Kidney (tissue), 14 donors: ENCODE measurements around the gene METTL25B. TPM values are rescaled to one million over a fixed set of nuclear protein-coding genes. Genes with fewer than 3 reads are reported as not detected.

ENCODE experiments used
- DNase-seq, 5 donors: peaks; one replicate each; pipeline ENCODE4 v3.0.0-alpha.2; 2013 to 2020
- FAIRE-seq: peaks from 2 replicates; lab custom pipeline; 2012; peaks lifted over from hg19 to GRCh38; lab: Jason Lieb, UNC
- H3K27ac ChIP-seq, 2 donors: one replicate each; pipeline ENCODE4 v1.7.0; 2013; ENCODE audit warnings: low read depth in 2 of 2, low read length in 2 of 2, inconsistent platforms in 1 of 2
- H3K27me3 ChIP-seq: one replicate; pipeline ENCODE4 v1.7.1; 2013; ENCODE audit warnings: low read length, inconsistent platforms; ENCODE audit not compliant: control insufficient read depth, insufficient read depth
- H3K36me3 ChIP-seq, 3 donors: one replicate each; pipeline versions ENCODE4 v1.7.0 to v1.7.1; 2013; ENCODE audit warnings: low read length in 3 of 3, control low read depth in 1 of 3, inconsistent platforms in 1 of 3; ENCODE audit not compliant: insufficient read depth in 3 of 3, control insufficient read depth in 2 of 3
- H3K4me1 ChIP-seq, 3 donors: one replicate each; pipeline versions ENCODE4 v1.7.0 to v1.7.1; 2013; ENCODE audit warnings: low read length in 3 of 3, inconsistent platforms in 1 of 3, low read depth in 1 of 3; ENCODE audit not compliant: control insufficient read depth in 2 of 3, insufficient read depth in 2 of 3
- H3K4me3 ChIP-seq, 3 donors: one replicate each; pipeline versions ENCODE4 v1.7.0 to v1.8.1; 2013; ENCODE audit warnings: low read length in 3 of 3, control low read depth in 1 of 3, inconsistent platforms in 1 of 3
- H3K9ac ChIP-seq, 3 donors: one replicate each; pipeline versions ENCODE4 v1.7.0 to v1.7.1; 2013; ENCODE audit warnings: low read length in 3 of 3, control low read depth in 1 of 3, inconsistent platforms in 1 of 3
- H3K9me3 ChIP-seq, 3 donors: one replicate each; pipeline versions ENCODE4 v1.7.0 to v1.7.1; 2013; ENCODE audit warnings: low read length in 3 of 3, control low read depth in 1 of 3, inconsistent platforms in 1 of 3; ENCODE audit not compliant: control insufficient read depth in 2 of 3, insufficient read depth in 1 of 3
- intact Hi-C: fragments of 100-400 bp; cut with DNase I; formaldehyde crosslinking; loops from one replicate; pipeline ENCODE4 v1.11.1; 2022
- polyA plus RNA-seq: library from polyadenylated mRNA; stranded (reverse); fragments of 350-450 nt; fragmentation: Illumina TruSeq; extraction: RNeasy Lipid Tissue Mini Kit (QIAGEN cat#74804); gene quantifications from one replicate; pipeline ENCODE4 v1.2.3, GENCODE V29; 2014; ENCODE audit warnings: low read depth, low replicate concordance; ENCODE audit not compliant: insufficient read depth
- total RNA-seq: library from RNA; stranded (reverse); fragmentation: NEBNext Ultra II Directional; extraction: Animal tissue kit (Norgen Biotek cat#: 25700); gene quantifications from one replicate; pipeline ENCODE4 v1.2.1, GENCODE V29; 2021
- TF ChIP-seq, protein P1 (sequence below): IDR thresholded peaks from 3 replicates; pipeline ENCODE4 v1.5.1; 2012; ENCODE audit warnings: mild to moderate bottlenecking, moderate library complexity, borderline replicate concordance; ENCODE audit not compliant: insufficient read depth; ENCODE audit errors: extremely low read depth
- donor health status: control.
- donor health status: control.
- donor health status: control.
- donor health status: control.
- donor health status: control.
- donor health status: DM: yes; HTN: yes; CAD: no.
- donor health status: Normal renal cell carcinoma (clear cell type).

Gene METTL25B
- total and polyA plus RNA-seq, 2 donors from 2014 or later: 29.4 to 35.2 TPM

- FAIRE-seq: no peak
- peak in 2 of 5 donors; percentile 90 to 91 for DNase-seq
- Histone ChIP-seq H3K27me3 (no peaks in the 10 kb centered on the region), H3K27ac (no peak overlapping the region), H3K4me1 (peaks cover 0 to 12% (median 6%) of the 10 kb centered on the region in 3 donors), H3K4me3 (peak overlapping the region in 1 of 3 donors; percentile 42), H3K36me3 (no peaks in the 10 kb centered on the region), H3K9ac (no peak overlapping the region), H3K9me3 (no peaks in the 10 kb centered on the region)
- intact Hi-C loops: no loop called here
- TF ChIP-seq, protein P1, sequence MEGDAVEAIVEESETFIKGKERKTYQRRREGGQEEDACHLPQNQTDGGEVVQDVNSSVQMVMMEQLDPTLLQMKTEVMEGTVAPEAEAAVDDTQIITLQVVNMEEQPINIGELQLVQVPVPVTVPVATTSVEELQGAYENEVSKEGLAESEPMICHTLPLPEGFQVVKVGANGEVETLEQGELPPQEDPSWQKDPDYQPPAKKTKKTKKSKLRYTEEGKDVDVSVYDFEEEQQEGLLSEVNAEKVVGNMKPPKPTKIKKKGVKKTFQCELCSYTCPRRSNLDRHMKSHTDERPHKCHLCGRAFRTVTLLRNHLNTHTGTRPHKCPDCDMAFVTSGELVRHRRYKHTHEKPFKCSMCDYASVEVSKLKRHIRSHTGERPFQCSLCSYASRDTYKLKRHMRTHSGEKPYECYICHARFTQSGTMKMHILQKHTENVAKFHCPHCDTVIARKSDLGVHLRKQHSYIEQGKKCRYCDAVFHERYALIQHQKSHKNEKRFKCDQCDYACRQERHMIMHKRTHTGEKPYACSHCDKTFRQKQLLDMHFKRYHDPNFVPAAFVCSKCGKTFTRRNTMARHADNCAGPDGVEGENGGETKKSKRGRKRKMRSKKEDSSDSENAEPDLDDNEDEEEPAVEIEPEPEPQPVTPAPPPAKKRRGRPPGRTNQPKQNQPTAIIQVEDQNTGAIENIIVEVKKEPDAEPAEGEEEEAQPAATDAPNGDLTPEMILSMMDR: no peak
Measured at GRCh38 chr1:156689953-156690674, 38.2 kb upstream of the METTL25B start.

DNA sequence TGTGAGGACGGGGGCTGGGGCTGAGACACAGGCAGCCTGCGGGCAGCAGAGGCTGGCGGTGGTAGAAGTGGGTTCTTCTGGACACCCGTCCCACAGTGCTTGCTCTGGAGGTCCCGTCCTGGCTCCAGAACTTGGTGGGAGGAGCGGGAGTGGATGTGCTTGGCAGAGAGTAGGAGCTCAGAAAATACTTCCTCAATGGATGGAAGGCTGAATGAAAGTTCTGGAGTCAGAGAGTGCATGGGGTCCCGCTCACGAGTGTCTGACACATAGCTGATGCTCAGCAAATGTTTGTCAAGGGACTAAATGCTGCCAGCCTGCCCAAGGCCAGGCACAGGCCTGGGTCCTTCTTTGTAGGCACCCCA lies 37.6 kb upstream of the METTL25B start:
- intact Hi-C loops: no loop called here
- H3K4me3 ChIP-seq: no peak overlapping the region
- no peak overlapping the region for H3K27ac ChIP-seq
- H3K27me3 ChIP-seq: no peaks in the 10 kb centered on the region
- H3K9me3 ChIP-seq: no peaks in the 10 kb centered on the region
- H3K36me3 ChIP-seq: no peaks in the 10 kb centered on the region
- FAIRE-seq: no peak
- H3K4me1 ChIP-seq: peaks cover 0 to 12% (median 6%) of the 10 kb centered on the region in 3 donors
- TF ChIP-seq, protein P1: no peak
- no peak for DNase-seq
- no peak overlapping the region for H3K9ac ChIP-seq

- FAIRE-seq (no peak), DNase-seq (peak in 1 of 5 donors; percentile 67)
- H3K27ac ChIP-seq: no peak overlapping the region
- H3K4me3 ChIP-seq: no peak overlapping the region
- no peaks in the 10 kb centered on the region for H3K9me3 ChIP-seq
- intact Hi-C loops: no loop called here
- H3K36me3 ChIP-seq: no peaks in the 10 kb centered on the region
- no peak overlapping the region for H3K9ac ChIP-seq
- TF ChIP-seq, protein P1: no peak
- H3K27me3 ChIP-seq: no peaks in the 10 kb centered on the region
- H3K4me1 ChIP-seq: peaks cover 0 to 12% (median 6%) of the 10 kb centered on the region in 3 donors
Measured at GRCh38 chr1:156691191-156691590, 37.1 kb upstream of the METTL25B start.
